Neural crest cell (in vitro differentiated cells): Measurements from ENCODE around the gene B3GNT4. TPM values are rescaled to one million over a fixed set of nuclear protein-coding genes. Genes with fewer than 3 reads are reported as not detected.
"Not testable (repeated sequence)": the region's sequence is repeated elsewhere in the genome, so short reads cannot be mapped to it uniquely, and the experiment has no call there.

ENCODE experiments used
- DNase-seq: peaks from one replicate; pipeline ENCODE4 v3.0.0; 2021; ENCODE audit warnings: low read depth, mixed read lengths, low spot score
- H3K27ac Mint-ChIP-seq: one replicate; pipeline ENCODE4 v1.8.0; 2021; ENCODE audit warnings: mild to moderate bottlenecking, mixed read lengths; ENCODE audit not compliant: unreplicated experiment
- H3K27me3 Mint-ChIP-seq: 2 replicates; pipeline ENCODE4 v1.8.0; 2021; ENCODE audit warnings: low read depth, mild to moderate bottlenecking, mixed read lengths
- H3K36me3 Mint-ChIP-seq: 2 replicates; pipeline ENCODE4 v1.8.0; 2021; ENCODE audit warnings: low read depth, mild to moderate bottlenecking, mixed read lengths
- H3K4me1 Mint-ChIP-seq: 2 replicates; pipeline ENCODE4 v1.8.0; 2021; ENCODE audit warnings: mixed read lengths
- H3K4me3 Mint-ChIP-seq: one replicate; pipeline ENCODE4 v1.8.0; 2021; ENCODE audit warnings: mild to moderate bottlenecking, mixed read lengths
- H3K9me3 Mint-ChIP-seq: 2 replicates; pipeline ENCODE4 v1.8.0; 2021; ENCODE audit warnings: mixed read lengths
- total RNA-seq: library from RNA; stranded (reverse); gene quantifications from 2 replicates; pipeline ENCODE4 v1.2.1, GENCODE V29; 2021
- TF ChIP-seq, protein P1 (sequence below): fragments of 200-600 bp; sonication (generic); conservative IDR thresholded peaks from 2 replicates; pipeline ENCODE4 v1.5.0; 2021; ENCODE audit warnings: antibody characterized with exemption, mild to moderate bottlenecking

Gene B3GNT4
- total RNA-seq, 1 donor from 2014 or later: 0.19 TPM

DNA sequence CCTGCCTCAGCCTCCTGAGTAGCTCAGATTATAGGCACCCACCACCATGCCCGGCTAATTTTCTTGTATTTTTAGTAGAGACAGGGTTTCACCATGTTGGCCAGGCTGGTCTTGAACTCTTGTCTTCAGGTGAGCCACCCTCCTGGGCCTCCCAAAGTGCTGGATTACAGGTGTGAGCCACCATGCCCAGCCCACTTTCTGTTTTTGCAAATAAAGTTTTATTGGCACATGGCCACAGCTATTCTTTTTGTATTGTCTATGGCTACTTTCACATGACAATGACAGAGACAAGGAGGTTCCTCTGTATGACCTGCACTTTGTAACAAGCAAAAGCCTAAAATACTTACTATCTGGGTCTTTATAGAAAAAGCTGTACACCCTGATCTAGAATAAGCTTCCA, 42.0 kb downstream of the B3GNT4 start:
- H3K4me3 Mint-ChIP-seq: no peak overlapping the region
- TF ChIP-seq, protein P1, sequence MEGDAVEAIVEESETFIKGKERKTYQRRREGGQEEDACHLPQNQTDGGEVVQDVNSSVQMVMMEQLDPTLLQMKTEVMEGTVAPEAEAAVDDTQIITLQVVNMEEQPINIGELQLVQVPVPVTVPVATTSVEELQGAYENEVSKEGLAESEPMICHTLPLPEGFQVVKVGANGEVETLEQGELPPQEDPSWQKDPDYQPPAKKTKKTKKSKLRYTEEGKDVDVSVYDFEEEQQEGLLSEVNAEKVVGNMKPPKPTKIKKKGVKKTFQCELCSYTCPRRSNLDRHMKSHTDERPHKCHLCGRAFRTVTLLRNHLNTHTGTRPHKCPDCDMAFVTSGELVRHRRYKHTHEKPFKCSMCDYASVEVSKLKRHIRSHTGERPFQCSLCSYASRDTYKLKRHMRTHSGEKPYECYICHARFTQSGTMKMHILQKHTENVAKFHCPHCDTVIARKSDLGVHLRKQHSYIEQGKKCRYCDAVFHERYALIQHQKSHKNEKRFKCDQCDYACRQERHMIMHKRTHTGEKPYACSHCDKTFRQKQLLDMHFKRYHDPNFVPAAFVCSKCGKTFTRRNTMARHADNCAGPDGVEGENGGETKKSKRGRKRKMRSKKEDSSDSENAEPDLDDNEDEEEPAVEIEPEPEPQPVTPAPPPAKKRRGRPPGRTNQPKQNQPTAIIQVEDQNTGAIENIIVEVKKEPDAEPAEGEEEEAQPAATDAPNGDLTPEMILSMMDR: no peak
- no peaks in the 10 kb centered on the region for H3K27me3 Mint-ChIP-seq
- H3K9me3 Mint-ChIP-seq: no peaks in the 10 kb centered on the region
- H3K36me3 Mint-ChIP-seq: peaks cover 4% of the 10 kb centered on the region
- H3K27ac Mint-ChIP-seq: no peak overlapping the region
- H3K4me1 Mint-ChIP-seq: no peaks in the 10 kb centered on the region
- DNase-seq: no peak

DNA sequence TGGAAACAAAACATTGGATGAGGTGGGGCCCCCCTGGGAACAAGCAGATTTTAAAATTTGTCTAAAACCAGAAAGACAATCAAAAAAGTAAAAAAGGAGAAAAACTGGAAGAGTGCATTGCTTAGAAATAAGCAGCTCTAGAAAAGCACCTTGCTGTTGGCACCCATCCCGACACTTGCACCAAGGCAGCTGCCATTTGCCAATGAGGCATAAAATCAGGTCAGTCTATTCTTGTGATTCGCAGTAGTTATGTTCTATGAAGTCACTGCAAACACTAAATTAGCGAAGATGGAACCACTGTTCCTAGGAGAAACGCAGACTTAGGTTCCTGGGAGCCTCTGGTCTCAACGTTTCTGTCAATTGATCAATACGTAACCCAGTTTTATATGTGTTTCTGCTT, 46.5 kb downstream of the B3GNT4 start:
- no peak for DNase-seq
- TF ChIP-seq, protein P1: no peak
- Mint-ChIP-seq H3K9me3 (no peaks in the 10 kb centered on the region), H3K4me3 (no peak overlapping the region), H3K36me3 (no peaks in the 10 kb centered on the region), H3K4me1 (no peaks in the 10 kb centered on the region), H3K27me3 (no peaks in the 10 kb centered on the region), H3K27ac (no peak overlapping the region)

DNA sequence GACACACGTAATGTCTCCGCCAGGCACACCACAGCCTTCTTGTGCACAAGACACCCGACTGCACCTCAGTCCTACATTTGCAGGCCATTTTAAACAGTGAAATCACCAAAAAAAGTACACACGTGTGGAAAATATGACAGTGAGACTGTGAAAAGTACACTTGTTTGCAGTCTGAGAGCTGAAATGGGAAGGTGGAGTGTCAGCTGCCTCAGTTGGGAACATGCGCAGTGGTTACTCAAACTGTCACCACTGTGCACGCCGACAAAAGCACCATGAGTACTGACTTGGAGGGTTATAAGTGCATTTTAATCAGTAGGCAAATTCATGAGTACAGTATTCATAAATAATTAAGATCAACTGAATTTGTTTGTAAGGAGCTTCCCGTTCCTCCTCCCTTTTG, 47.0 kb downstream of the B3GNT4 start:
- H3K9me3 Mint-ChIP-seq: no peaks in the 10 kb centered on the region
- H3K27me3 Mint-ChIP-seq: no peaks in the 10 kb centered on the region
- TF ChIP-seq, protein P1: no peak
- DNase-seq: no peak
- no peak overlapping the region for H3K27ac Mint-ChIP-seq
- H3K36me3 Mint-ChIP-seq: no peaks in the 10 kb centered on the region
- H3K4me1 Mint-ChIP-seq: no peaks in the 10 kb centered on the region
- H3K4me3 Mint-ChIP-seq: no peak overlapping the region

DNA sequence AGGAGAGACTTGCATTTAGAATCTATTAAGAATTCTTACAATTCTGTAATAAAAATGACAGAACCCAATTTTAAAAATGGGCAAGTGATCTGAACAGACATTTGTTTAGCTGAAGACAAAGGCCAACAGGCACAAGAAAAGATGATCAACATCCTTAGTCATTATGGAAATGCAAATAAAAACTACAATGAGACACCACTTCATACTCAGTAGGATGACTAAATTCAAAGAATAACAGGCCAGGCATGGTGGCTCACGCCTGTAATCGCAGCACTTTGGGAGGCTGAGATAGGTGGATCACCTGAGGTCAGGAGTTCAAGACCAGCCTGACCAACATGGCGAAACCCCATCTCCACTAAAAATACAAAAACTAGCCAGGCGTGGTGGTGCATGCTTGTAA, 55.0 kb downstream of the B3GNT4 start:
- H3K36me3 Mint-ChIP-seq: not testable (repeated sequence)

More for the DNA sequence above, 55.0 kb downstream of the B3GNT4 start:
- not testable (repeated sequence) for H3K4me1 Mint-ChIP-seq, H3K27ac Mint-ChIP-seq, DNase-seq, H3K4me3 Mint-ChIP-seq, H3K9me3 Mint-ChIP-seq, H3K27me3 Mint-ChIP-seq

Other genes with a start within 250 kb of the B3GNT4 start
- gene BCL7A, start 181.8 kb upstream of the B3GNT4 start, total RNA-seq: 57.4 and 60.1 TPM in 2 replicates
- 39.8 and 44.5 TPM in 2 replicates for gene MLXIP, start 125.0 kb upstream of the B3GNT4 start, total RNA-seq
- gene IL31, start 29.5 kb upstream of the B3GNT4 start, total RNA-seq: not detected in 2 replicates
- 1.1 and 1.7 TPM in 2 replicates for gene LRRC43, start 20.6 kb upstream of the B3GNT4 start, total RNA-seq
- 78.5 and 80.8 TPM in 2 replicates for gene DIABLO, start 22.3 kb downstream of the B3GNT4 start, total RNA-seq
- 40.7 and 41.0 TPM in 2 replicates for gene VPS33A, start 62.8 kb downstream of the B3GNT4 start, total RNA-seq
- 55.8 and 56.9 TPM in 2 replicates for gene CLIP1, start 219.0 kb downstream of the B3GNT4 start, total RNA-seq